NT2/D1 (cell line): Measurements from ENCODE around the gene RNF13.

Experiments
- YY1 ChIP-seq: IDR thresholded peaks from 2 replicates; pipeline ENCODE4 v1.6.1; 2011; ENCODE audit not compliant: insufficient read length, insufficient read depth
- ZNF274 ChIP-seq: IDR thresholded peaks from 2 replicates; pipeline ENCODE4 v1.6.1; 2011; ENCODE audit warnings: mild to moderate bottlenecking, low read depth, low read length

DNA sequence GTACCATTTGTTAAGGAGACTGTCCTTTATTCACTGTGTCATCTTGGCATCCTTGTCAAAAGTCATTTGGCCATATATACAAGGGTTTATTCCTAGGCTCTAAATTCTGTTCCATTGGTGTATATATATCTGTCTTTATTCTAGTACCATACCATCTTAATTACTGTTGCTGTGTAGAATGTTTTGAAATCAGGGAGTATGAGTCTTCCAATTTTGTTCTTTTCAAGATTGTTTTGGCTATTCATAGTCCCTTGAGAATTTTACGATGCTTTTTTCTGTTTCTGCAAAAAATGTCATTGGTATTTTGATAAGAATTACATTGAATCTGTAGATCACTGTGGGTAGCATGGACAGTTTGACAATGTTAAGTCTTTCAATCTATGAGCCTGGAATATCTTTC lies 128.9 kb downstream of the RNF13 start:
- TF ChIP-seq ZNF274 (no peak), YY1 (no peak)
